H1 (cell line): ENCODE results near the gene NSDHL. TPM values are rescaled to one million over a fixed set of nuclear protein-coding genes. Genes with fewer than 3 reads are reported as not detected.

Experiments
- CTCF ChIA-PET: fragments of 300-600 bp; sonication (Branson Sonifier 250); formaldehyde crosslinking; loops from one replicate; lab custom pipeline; 2021; ENCODE audit not compliant: partially characterized antibody; lab: Charles Lee
- POLR2A ChIA-PET: fragments of 300-600 bp; sonication (Branson Sonifier 250); formaldehyde crosslinking; loops from one replicate; lab custom pipeline; 2021; ENCODE audit warnings: inconsistent platforms; ENCODE audit not compliant: partially characterized antibody; lab: Charles Lee
- DNase-seq, 2 experiments: peaks; one replicate each; pipeline versions ENCODE4 v3.0.0 to v3.0.0-alpha.2; 2010 to 2022; ENCODE audit warnings: low spot score in 2 of 2, low read depth in 1 of 2, mixed read lengths in 1 of 2
- FAIRE-seq: peaks from 2 replicates; lab custom pipeline; 2011; peaks lifted over from hg19 to GRCh38; lab: Jason Lieb, UNC
- H2AFZ ChIP-seq: 2 replicates; pipeline ENCODE4 v1.8.1; 2012; ENCODE audit warnings: low read length, inconsistent platforms
- H2AK5ac ChIP-seq: 2 replicates; pipeline ENCODE4 v1.6.1; 2013; ENCODE audit warnings: low read depth, low read length
- H2BK120ac ChIP-seq: replicated peaks from 2 replicates; pipeline ENCODE3; 2013; ENCODE audit warnings: low read depth, low read length, inconsistent platforms
- H2BK12ac ChIP-seq: 2 replicates; pipeline ENCODE4 v1.6.1; 2013; ENCODE audit warnings: low read depth, low read length
- H2BK15ac ChIP-seq: 2 replicates; pipeline ENCODE4 v1.6.1; 2013; ENCODE audit warnings: low read length
- H2BK20ac ChIP-seq: 2 replicates; pipeline ENCODE4 v1.6.1; 2013; ENCODE audit warnings: low read length
- H2BK5ac ChIP-seq: 2 replicates; pipeline ENCODE4 v1.6.1; 2013; ENCODE audit warnings: low read depth, low read length
- H3K14ac ChIP-seq: 2 replicates; pipeline ENCODE4 v1.6.1; 2013; ENCODE audit warnings: inconsistent platforms; ENCODE audit not compliant: insufficient read length
- H3K18ac ChIP-seq: 2 replicates; pipeline ENCODE4 v1.6.1; 2013; ENCODE audit warnings: low read length; ENCODE audit errors: extremely low read depth
- H3K23ac ChIP-seq: 2 replicates; pipeline ENCODE4 v1.6.1; 2013; ENCODE audit warnings: inconsistent platforms; ENCODE audit not compliant: insufficient read length
- H3K23me2 ChIP-seq: 2 replicates; pipeline ENCODE4 v1.6.1; 2013; ENCODE audit warnings: low read depth, low read length
- H3K27ac ChIP-seq: 2 replicates; pipeline ENCODE4 v1.6.1; 2011; ENCODE audit warnings: low read depth, low read length, inconsistent platforms
- H3K27me3 ChIP-seq, 4 experiments: replicated peaks in 1 of 4; 1 replicate in 1 of 4; 2 replicates in 3 of 4; pipeline versions ENCODE4 v1.6.1 to v1.8.1; 2011 to 2013; ENCODE audit warnings: low read length in 3 of 4, mild to moderate bottlenecking in 3 of 4, inconsistent platforms in 2 of 4, mixed read lengths in 2 of 4, moderate library complexity in 1 of 4; ENCODE audit not compliant: control insufficient read depth in 3 of 4, insufficient read depth in 3 of 4; ENCODE audit errors: extremely low read depth in 1 of 4
- H3K36me3 ChIP-seq, 4 experiments: 2 replicates each; pipeline versions ENCODE4 v1.6.1 to v1.8.1; 2011 to 2013; ENCODE audit warnings: mild to moderate bottlenecking in 4 of 4, low read length in 3 of 4, moderate library complexity in 2 of 4, control low read depth in 1 of 4, inconsistent platforms in 1 of 4; ENCODE audit not compliant: insufficient read depth in 4 of 4, control insufficient read depth in 2 of 4
- H3K4ac ChIP-seq: replicated peaks from 2 replicates; pipeline ENCODE3; 2013; ENCODE audit warnings: low read length, low read depth, mixed read lengths, inconsistent platforms; ENCODE audit not compliant: insufficient read length
- H3K4me1 ChIP-seq, 4 experiments: replicated peaks in 1 of 4; 1 replicate in 1 of 4; 2 replicates in 3 of 4; pipeline versions ENCODE4 v1.6.1 to v1.8.1; 2011 to 2013; ENCODE audit warnings: low read length in 3 of 4, inconsistent platforms in 2 of 4, mixed read lengths in 1 of 4; ENCODE audit not compliant: insufficient read depth in 4 of 4, control insufficient read depth in 3 of 4
- H3K4me2 ChIP-seq, 2 experiments: 2 replicates each; pipeline versions ENCODE4 v1.6.1 to v1.8.1; 2011 to 2013; ENCODE audit warnings: low read depth in 2 of 2, low read length in 2 of 2, control low read depth in 1 of 2, inconsistent platforms in 1 of 2, mild to moderate bottlenecking in 1 of 2; ENCODE audit not compliant: insufficient read depth in 1 of 2
- H3K4me3 ChIP-seq, 4 experiments: fragments of 200-600, 300-600 bp in 1 of 4; sonication (generic), shearing (Covaris generic), sonication (Bioruptor Twin) in 1 of 4; 2 replicates each; pipeline versions ENCODE4 v1.5.1 to v1.8.1; 2011 to 2016; ENCODE audit warnings: low read length in 4 of 4, low read depth in 3 of 4, control low read depth in 2 of 4, inconsistent platforms in 2 of 4, mild to moderate bottlenecking in 2 of 4, mixed read lengths in 1 of 4, moderate library complexity in 1 of 4; ENCODE audit not compliant: insufficient read depth in 2 of 4; ENCODE audit errors: extremely low read depth in 1 of 4
- H3K56ac ChIP-seq: replicated peaks from 2 replicates; pipeline ENCODE3; 2013; ENCODE audit warnings: low read depth, mild to moderate bottlenecking, mixed read lengths, low read length, inconsistent platforms; ENCODE audit not compliant: insufficient read length
- H3K79me1 ChIP-seq: 2 replicates; pipeline ENCODE4 v1.6.1; 2013; ENCODE audit warnings: low read depth, low read length, control low read depth
- H3K79me2 ChIP-seq, 2 experiments: 2 replicates each; pipeline versions ENCODE4 v1.6.1 to v1.8.1; 2012 to 2013; ENCODE audit warnings: low read length in 2 of 2, mild to moderate bottlenecking in 2 of 2, inconsistent platforms in 1 of 2; ENCODE audit not compliant: insufficient read depth in 2 of 2, control insufficient read depth in 1 of 2
- H3K9ac ChIP-seq, 4 experiments: replicated peaks in 1 of 4; 1 replicate in 1 of 4; 2 replicates in 3 of 4; pipeline versions ENCODE4 v1.6.1 to v1.8.1; 2011 to 2013; ENCODE audit warnings: low read depth in 3 of 4, low read length in 3 of 4, control low read depth in 2 of 4, mild to moderate bottlenecking in 2 of 4, moderate library complexity in 2 of 4, inconsistent platforms in 1 of 4; ENCODE audit errors: extremely low read depth in 1 of 4
- H3K9me3 ChIP-seq, 2 experiments: 2 replicates each; pipeline versions ENCODE4 v1.6.1 to v1.8.1; 2012 to 2013; ENCODE audit warnings: mild to moderate bottlenecking in 2 of 2, moderate library complexity in 2 of 2, control low read depth in 1 of 2, inconsistent platforms in 1 of 2, low read depth in 1 of 2, low read length in 1 of 2, mixed read lengths in 1 of 2; ENCODE audit not compliant: insufficient read depth in 2 of 2
- H4K20me1 ChIP-seq, 2 experiments: replicated peaks in 1 of 2; 2 replicates each; pipeline versions ENCODE3 to v1.8.1; 2011 to 2013; ENCODE audit warnings: inconsistent platforms in 2 of 2, low read length in 2 of 2, mild to moderate bottlenecking in 1 of 2; ENCODE audit not compliant: insufficient read depth in 2 of 2, control insufficient read depth in 1 of 2
- H4K5ac ChIP-seq: 2 replicates; pipeline ENCODE4 v1.6.1; 2013; ENCODE audit warnings: low read length, low read depth, mixed read lengths, inconsistent platforms; ENCODE audit not compliant: insufficient read length
- H4K8ac ChIP-seq: 2 replicates; pipeline ENCODE4 v1.8.0; 2013; ENCODE audit warnings: mild to moderate bottlenecking, moderate library complexity, low read length, inconsistent platforms; ENCODE audit not compliant: insufficient read depth; ENCODE audit errors: extremely low read depth
- H4K91ac ChIP-seq: replicated peaks from 2 replicates; pipeline ENCODE3; 2013; ENCODE audit warnings: low read length, mixed read lengths, inconsistent platforms; ENCODE audit not compliant: insufficient read length
- BACH1 ChIP-seq: IDR thresholded peaks from 2 replicates; pipeline ENCODE4 v1.6.1; 2012; ENCODE audit warnings: low read length, improper control_type of control experiment
- BRCA1 ChIP-seq: IDR thresholded peaks from 2 replicates; pipeline ENCODE4 v1.6.1; 2012; ENCODE audit warnings: low read depth, low read length, improper control_type of control experiment
- CBX8 ChIP-seq: fragments of 300-800, 300-1000 bp; sonication (generic); IDR thresholded peaks from 2 replicates; pipeline ENCODE4 v1.7.1; 2016; ENCODE audit warnings: low read depth, low read length, borderline replicate concordance
- EGR1 ChIP-seq: IDR thresholded peaks from 2 replicates; pipeline ENCODE4 v1.6.1; 2011; ENCODE audit warnings: low read depth, low read length, borderline replicate concordance
- FOSL1 ChIP-seq: IDR thresholded peaks from 2 replicates; pipeline ENCODE4 v1.6.1; 2011; ENCODE audit warnings: mild to moderate bottlenecking, low read depth, low read length, moderate library complexity; ENCODE audit not compliant: insufficient read depth
- PHF8 ChIP-seq: fragments of 200-600 bp; sonication (generic); conservative IDR thresholded peaks from 2 replicates; pipeline ENCODE4 v1.7.1; 2012; ENCODE audit warnings: low read depth, mild to moderate bottlenecking, inconsistent platforms, low read length, moderate library complexity
- SP1 ChIP-seq: IDR thresholded peaks from 2 replicates; pipeline ENCODE4 v1.6.1; 2011; ENCODE audit warnings: low read depth, low read length
- WGBS, 2 experiments: shearing (Covaris generic) in 1 of 2; methylation state at CpG; one replicate each; pipeline versions ENCODE4 v1.1.6 to v1.1.7; 2013 to 2015; ENCODE audit warnings: low lambda C conversion rate in 2 of 2, mixed read lengths in 2 of 2, inconsistent platforms in 1 of 2, low coverage in 1 of 2, missing lambda C conversion rate in 1 of 2; ENCODE audit not compliant: insufficient replicate concordance in 2 of 2, insufficient coverage in 1 of 2, insufficient read length in 1 of 2; ENCODE audit errors: extremely low coverage in 1 of 2, missing lambda C conversion rate in 1 of 2; 5-methylcytosine and 5-hydroxymethylcytosine counted together
- polyA plus RNA-seq, 7 experiments: library from polyadenylated mRNA; depleted of rRNA in 3 of 7; stranded (reverse) in 5 of 7; unstranded in 2 of 7; fragments of >200 nt in 5 of 7; fragments of 200-250 nt in 2 of 7; gene quantifications; 1 replicate in 5 of 7; 2 replicates in 1 of 7; 4 replicates in 1 of 7; pipeline versions ENCODE4 v1.2.1 to v1.2.3, GENCODE V29; 2011 to 2013; ENCODE audit warnings: missing spikeins in 2 of 7, mixed read lengths in 2 of 7
- total RNA-seq: library from RNA; stranded (reverse); fragmentation: NEBNext Ultra II Directional; extraction: Animal tissue kit (Norgen Biotek cat#: 25700); gene quantifications from 2 replicates; pipeline ENCODE4 v1.2.1, GENCODE V29; 2021

Gene NSDHL
- total and polyA plus RNA-seq, 2 of the 8 experiments (the other 6 are each of a cell fraction or from before 2014, with no cell fraction given), result 31.5 to 34.6 TPM

DNA sequence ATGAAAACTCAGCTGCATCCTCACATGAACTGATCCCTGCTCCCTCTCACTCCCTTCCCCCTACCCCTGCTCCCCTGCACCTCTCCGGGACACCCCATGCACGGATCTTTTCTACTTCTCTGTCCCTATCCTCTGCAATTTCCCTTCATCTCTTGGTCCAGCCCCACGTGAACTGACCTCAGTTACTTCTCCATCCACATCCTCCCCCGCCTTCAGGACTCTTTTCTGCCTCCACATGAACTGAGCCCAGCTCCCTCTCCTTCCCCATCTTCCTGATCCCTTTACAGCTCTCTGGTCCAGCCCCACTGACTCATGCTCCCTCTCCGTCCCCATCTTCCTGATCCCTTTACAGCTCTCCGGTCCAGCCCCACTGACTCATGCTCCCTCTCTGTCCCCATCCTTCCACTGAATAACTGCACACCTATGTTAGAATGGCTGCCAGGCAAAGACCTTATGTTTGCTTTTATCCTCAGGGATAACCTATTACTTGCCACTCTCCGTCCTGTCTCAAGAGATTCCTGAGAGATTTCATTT, 6.0 kb upstream of the NSDHL start:
- 74% methylated on average over 6 of the region's 7 CpGs; no CpG with 5 or more reads in 1 of the 2 experiments for WGBS, 2 experiments
- peaks cover 0 to 3% (median under 1%) of the 10 kb centered on the region in 4 experiments; a peak in 5 of 8 replicates for H3K36me3 ChIP-seq
- no peak overlapping the region for H3K4me3 ChIP-seq
- no peak overlapping the region for H3K4me2 ChIP-seq
- H4K20me1 ChIP-seq, result no peaks in the 10 kb centered on the region
- H2AFZ ChIP-seq, result no peak overlapping the region
- no peaks in the 10 kb centered on the region for H3K23me2 ChIP-seq
- no peak overlapping the region for H4K5ac ChIP-seq
- H3K14ac ChIP-seq, result no peak overlapping the region
- no peak overlapping the region for H2BK15ac ChIP-seq
- DNase-seq (no peak), FAIRE-seq (no peak)
- H2BK12ac ChIP-seq, result no peak overlapping the region
- no peaks in the 10 kb centered on the region; a peak in 1 of 7 replicates for H3K27me3 ChIP-seq
- H3K9ac ChIP-seq, result no peak overlapping the region
- ChIA-PET CTCF (interaction anchor here (0.7 to 1.8 kb wide), 4 partner anchors 45 to 167 kb away, joined by 3 read pairs; no protein-coding TSS in a partner anchor), POLR2A (no interaction called here)
- no peak overlapping the region for H4K91ac ChIP-seq
- no peak overlapping the region for H3K18ac ChIP-seq
- no peaks in the 10 kb centered on the region for H3K4me1 ChIP-seq
- no peaks in the 10 kb centered on the region for H3K79me2 ChIP-seq
- TF ChIP-seq BACH1, result no peak
- no peak for TF ChIP-seq FOSL1
- TF ChIP-seq EGR1, result no peak
- no peak for TF ChIP-seq PHF8
- no peak for TF ChIP-seq BRCA1
- TF ChIP-seq SP1, result no peak
- TF ChIP-seq CBX8, result no peak
- H3K9me3 ChIP-seq, result no peaks in the 10 kb centered on the region
- H4K8ac ChIP-seq, result no peak overlapping the region
- no peaks in the 10 kb centered on the region for H3K79me1 ChIP-seq
- no peak overlapping the region for H2BK5ac ChIP-seq
- H2BK20ac ChIP-seq, result no peak overlapping the region
- H2BK120ac ChIP-seq, result no peak overlapping the region
- H2AK5ac ChIP-seq, result no peak overlapping the region
- no peak overlapping the region for H3K27ac ChIP-seq
- no peak overlapping the region for H3K4ac ChIP-seq
- H3K23ac ChIP-seq, result no peak overlapping the region
- no peak overlapping the region for H3K56ac ChIP-seq
